H1 (cell line): ENCODE measurements around the gene ZNF135.

Experiments
- ATF3 ChIP-seq: IDR thresholded peaks from 2 replicates; pipeline ENCODE4 v1.6.1; 2011; ENCODE audit warnings: low read depth, mild to moderate bottlenecking, low read length; ENCODE audit not compliant: insufficient read depth
- CEBPB ChIP-seq: IDR thresholded peaks from 2 replicates; pipeline ENCODE4 v1.6.1; 2012; ENCODE audit warnings: low read depth, low read length
- CTCF ChIP-seq, 3 experiments: IDR thresholded peaks; 1 replicate in 2 of 3; 2 replicates in 1 of 3; pipeline versions ENCODE4 v1.5.1 to v1.6.1; 2011; ENCODE audit warnings: low read length in 3 of 3, mild to moderate bottlenecking in 3 of 3, inconsistent platforms in 2 of 3, low read depth in 1 of 3, moderate library complexity in 1 of 3; ENCODE audit not compliant: insufficient read depth in 1 of 3; ENCODE audit errors: control extremely low read depth in 1 of 3
- EGR1 ChIP-seq: IDR thresholded peaks from 2 replicates; pipeline ENCODE4 v1.6.1; 2011; ENCODE audit warnings: low read depth, low read length, borderline replicate concordance
- GTF2F1 ChIP-seq: IDR thresholded peaks from 2 replicates; pipeline ENCODE4 v1.6.1; 2012; ENCODE audit warnings: low read depth, low read length, improper control_type of control experiment, borderline replicate concordance
- MAX ChIP-seq: IDR thresholded peaks from 2 replicates; pipeline ENCODE4 v1.6.1; 2012; ENCODE audit warnings: inconsistent platforms
- POLR2AphosphoS5 ChIP-seq: IDR thresholded peaks from 2 replicates; pipeline ENCODE4 v1.6.1; 2011; ENCODE audit warnings: low read depth, low read length
- RAD21 ChIP-seq, 2 experiments: IDR thresholded peaks in 1 of 2; conservative IDR thresholded peaks in 1 of 2; 2 replicates each; pipeline ENCODE4 v1.6.1; 2011; ENCODE audit warnings: low read depth in 2 of 2, low read length in 2 of 2, improper control_type of control experiment in 1 of 2, inconsistent platforms in 1 of 2, mild to moderate bottlenecking in 1 of 2, moderate library complexity in 1 of 2
- TAF1 ChIP-seq: IDR thresholded peaks from 2 replicates; pipeline ENCODE4 v1.6.1; 2011; ENCODE audit warnings: mild to moderate bottlenecking, low read depth, low read length
- TBP ChIP-seq: IDR thresholded peaks from 2 replicates; pipeline ENCODE4 v1.6.1; 2011; ENCODE audit warnings: low read depth, low read length, improper control_type of control experiment
- TCF12 ChIP-seq: IDR thresholded peaks from 2 replicates; pipeline ENCODE4 v1.6.1; 2011; ENCODE audit warnings: low read depth, mild to moderate bottlenecking, low read length

- TF ChIP-seq CTCF (IDR thresholded peaks at IDR 0.05; ENCODE audit: control extremely low read depth in 1 of 3, insufficient read depth in 1 of 3, low read depth in 1 of 3, low read length in 3 of 3): no peak
- TF ChIP-seq EGR1: no peak
- peak; percentile 72 for TF ChIP-seq TBP
- peak; percentile 88 for TF ChIP-seq POLR2AphosphoS5
- no peak for TF ChIP-seq CEBPB
- no peak for TF ChIP-seq TCF12
- peak; percentile 89 for TF ChIP-seq TAF1
- TF ChIP-seq RAD21 (IDR thresholded peaks at IDR 0.05 in 1 of 2, conservative IDR thresholded peaks at IDR 0.05 in 1 of 2; ENCODE audit: low read depth in 2 of 2, low read length in 2 of 2): no peak; a peak in 1 of 4 replicates
- TF ChIP-seq GTF2F1: 0 out of 2 replicates have a peak, but pooled peaks have one; percentile 42
- peak; percentile 58 for TF ChIP-seq MAX
- no peak for TF ChIP-seq ATF3
Observed at GRCh38 chr19:58059003-58059670, at the start of gene ZNF135.
